Hematopoietic multipotent progenitor cell treated with erythropoietin and hydrocortisone succinate and interleukin-3 and kit ligand, for 17 days (in vitro differentiated cells): ENCODE data around the gene TTC4.

Experiments
- DNase-seq: peaks from one replicate; pipeline ENCODE4 v3.0.0-alpha.2; 2015; ENCODE audit warnings: low spot score

TTC4 gene, protein sequence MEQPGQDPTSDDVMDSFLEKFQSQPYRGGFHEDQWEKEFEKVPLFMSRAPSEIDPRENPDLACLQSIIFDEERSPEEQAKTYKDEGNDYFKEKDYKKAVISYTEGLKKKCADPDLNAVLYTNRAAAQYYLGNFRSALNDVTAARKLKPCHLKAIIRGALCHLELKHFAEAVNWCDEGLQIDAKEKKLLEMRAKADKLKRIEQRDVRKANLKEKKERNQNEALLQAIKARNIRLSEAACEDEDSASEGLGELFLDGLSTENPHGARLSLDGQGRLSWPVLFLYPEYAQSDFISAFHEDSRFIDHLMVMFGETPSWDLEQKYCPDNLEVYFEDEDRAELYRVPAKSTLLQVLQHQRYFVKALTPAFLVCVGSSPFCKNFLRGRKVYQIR

DNA sequence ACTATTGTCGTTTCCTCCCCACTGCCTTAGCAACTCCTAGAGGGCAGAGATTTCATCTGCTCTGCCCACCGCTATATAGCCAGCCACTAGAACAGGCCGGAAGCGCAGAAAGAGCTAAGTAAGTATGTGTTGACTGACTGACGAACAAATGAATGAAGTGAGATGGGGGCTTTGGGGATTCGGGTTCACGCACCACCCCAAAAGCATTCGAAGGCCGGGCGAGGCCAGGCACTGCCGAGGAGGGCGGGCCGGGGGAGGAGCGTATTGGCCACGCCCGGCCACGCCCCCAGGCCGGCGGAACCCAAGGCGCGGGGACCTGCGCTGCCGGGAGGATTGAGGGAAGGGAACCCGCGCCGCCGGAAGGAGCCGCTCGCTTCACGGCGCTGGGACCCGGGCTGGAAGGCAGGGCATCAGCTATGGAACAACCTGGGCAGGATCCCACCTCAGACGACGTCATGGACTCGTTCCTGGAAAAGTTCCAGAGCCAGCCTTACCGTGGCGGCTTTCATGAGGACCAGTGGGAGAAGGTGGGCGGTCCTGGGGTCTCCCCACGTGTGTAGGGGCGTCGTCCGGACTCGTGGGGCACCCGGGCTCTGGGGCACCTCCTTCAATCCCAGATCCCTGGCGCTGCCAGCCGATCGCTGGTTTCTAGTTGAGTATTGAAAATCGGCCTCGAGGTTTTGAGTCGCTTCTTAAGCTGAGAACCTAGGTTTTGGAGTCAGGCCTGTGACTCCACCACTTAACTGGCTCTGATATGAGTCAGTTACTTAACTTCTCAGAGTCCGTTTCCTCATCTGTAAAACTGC is at the start of gene TTC4:
Gene TTC4 (plus strand): TSS at position 369 of the 806 bp plus-strand sequence. CDS start 48 bp downstream, at position 417.
- DNase-seq: peak; percentile 84

DNA sequence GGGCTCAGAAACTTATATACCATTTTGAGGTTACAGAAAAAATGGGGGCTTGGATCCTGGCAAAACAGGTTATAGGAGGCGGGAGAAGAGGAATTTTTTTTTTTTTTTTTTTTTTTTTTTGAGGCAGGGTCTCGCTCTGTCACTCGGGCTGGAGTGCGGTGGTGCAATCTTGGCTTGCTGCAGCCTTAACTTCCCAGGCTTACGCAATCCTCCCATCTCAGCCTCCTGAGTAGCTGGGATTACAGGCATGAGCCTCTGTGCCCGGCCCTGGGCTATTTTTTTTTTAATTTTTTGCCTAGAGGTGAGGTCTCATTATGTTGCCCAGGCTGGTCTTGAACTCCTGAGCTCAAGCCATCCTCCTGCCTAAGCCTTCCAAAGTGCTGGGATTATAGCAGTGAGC is 49.3 kb upstream of the TTC4 start:
- no peak for DNase-seq

DNA sequence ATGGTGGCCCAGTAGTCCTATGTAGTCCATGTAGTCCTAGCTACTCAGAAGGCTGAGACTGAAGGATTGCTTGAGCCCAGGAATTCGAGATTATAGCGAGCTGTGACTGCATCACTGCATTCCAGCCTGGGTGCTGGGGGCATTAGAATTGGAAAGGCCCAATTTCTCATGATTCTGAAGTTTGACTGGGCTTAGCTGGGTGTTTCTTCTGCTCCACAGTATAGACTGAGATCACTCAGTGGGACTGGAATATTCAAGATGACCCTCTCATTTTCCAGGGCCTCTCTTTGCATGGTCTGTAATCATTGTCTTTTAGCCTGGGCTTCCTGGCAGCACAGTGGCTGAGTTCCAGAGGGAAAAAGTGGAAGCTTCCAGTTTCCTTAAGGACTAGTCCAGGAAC is 47.9 kb upstream of the TTC4 start:
- DNase-seq: no peak

DNA sequence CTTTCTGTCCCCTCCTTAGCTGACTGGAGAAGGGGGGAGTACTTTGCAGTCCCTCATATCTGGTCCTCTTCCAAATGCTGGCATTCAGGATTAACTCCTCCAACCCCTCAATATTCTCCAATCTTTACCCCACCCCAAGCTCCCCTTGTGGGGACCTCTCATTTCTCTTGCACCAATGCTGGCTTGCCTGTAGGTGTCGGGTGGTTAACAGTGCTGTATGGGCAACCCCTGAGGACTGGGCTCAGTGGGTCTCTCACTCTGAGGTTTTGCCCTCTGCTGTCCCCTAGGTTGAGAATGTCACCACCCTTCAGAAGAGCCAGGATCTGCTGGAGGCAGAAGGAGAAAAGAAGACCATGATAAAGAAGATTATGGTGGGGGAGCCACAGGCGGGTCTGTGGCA is 47.1 kb upstream of the TTC4 start:
- DNase-seq: no peak

DNA sequence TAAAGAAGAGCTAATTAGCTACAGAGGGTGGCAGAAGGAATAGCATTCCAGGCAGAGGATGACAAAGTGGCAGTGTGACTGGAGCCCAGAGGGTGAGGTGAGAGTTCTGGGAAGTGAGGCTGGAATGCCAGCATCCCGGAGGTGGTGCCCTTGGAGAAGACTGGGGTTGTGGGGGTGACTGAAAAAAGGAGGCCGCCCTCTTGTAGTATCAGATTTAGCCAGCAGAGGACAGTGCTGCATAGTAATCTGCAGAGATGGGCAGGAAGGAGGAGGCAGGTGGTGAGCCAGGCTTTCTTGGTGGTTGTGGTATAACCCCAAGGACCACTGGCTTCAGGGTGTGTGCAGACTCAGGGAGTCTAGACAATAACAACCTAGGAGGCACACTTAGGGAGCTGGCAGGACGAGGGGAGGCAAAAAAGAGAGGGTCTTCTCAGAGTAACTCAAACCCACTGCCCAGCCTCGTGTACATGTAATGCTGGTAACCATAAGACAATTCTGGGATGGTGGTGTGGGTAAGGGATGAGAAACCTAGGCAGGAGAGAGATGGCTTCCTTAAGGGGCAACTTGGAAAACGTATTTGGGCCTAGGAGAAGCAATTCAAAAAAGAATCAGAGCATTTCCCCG is 43.6 kb upstream of the TTC4 start:
- DNase-seq: peak; percentile 37

DNA sequence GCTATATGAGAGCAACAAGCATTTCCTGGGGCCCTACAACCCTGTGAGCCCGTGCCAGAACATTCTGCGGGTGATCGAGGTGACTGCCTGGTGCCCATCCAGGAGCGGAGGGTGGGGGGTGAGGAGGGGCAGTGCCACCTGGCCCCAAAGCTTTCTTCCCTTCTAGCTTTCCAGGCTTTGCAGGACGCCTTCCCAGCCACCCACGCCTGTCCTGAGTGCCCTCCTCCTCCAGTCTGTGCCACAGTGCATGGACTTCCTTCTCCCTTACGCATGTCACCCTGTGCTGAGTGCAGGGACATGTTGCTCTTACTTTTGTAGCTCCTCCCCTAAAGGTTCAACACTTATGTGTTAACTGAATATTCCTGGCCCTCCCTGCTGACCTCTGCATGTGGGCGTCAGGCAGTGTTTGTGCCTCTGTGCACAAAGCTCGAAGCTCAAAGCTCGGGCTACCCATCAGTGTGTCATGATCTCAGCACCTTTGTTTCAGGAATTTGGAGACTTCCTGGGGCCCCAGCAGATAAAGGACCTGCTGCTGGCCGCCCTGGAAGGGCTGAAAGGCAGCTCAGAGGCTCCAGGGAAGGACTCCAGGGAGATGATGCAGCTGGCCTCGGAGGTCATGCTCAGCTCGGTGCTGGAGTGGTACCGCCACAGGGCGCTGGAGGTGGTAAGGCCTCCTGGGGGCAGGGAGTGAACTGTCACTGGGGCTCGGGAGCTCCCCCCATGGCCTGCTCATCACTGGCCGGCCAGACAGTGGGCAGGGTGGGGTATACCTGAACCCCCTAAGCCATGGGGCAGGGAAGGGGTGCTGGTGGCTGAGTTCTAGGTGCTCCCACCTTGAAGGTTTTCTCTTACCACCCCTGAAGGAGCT is 36.7 kb upstream of the TTC4 start:
- no peak for DNase-seq

DNA sequence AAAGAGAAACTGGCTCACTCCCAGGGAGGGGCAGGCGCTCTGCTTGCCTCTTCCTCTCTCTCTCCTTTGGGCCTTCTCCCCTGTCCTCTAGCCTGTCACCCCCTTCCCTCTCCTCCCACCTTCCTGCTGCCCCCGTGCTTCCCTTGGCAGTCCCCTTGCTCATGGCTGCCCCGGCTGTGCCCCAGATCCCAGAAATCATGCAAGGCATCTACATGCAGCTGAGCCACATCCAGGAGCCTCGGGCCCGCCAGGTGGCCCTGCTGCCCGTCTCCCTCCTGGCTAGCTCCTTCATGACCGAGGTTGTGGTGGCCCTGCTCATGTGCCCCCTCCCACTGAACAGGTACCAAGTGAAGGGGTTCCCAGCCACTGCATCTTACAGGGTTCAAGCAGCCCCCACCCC is 36.0 kb upstream of the TTC4 start:
- DNase-seq: no peak

DNA sequence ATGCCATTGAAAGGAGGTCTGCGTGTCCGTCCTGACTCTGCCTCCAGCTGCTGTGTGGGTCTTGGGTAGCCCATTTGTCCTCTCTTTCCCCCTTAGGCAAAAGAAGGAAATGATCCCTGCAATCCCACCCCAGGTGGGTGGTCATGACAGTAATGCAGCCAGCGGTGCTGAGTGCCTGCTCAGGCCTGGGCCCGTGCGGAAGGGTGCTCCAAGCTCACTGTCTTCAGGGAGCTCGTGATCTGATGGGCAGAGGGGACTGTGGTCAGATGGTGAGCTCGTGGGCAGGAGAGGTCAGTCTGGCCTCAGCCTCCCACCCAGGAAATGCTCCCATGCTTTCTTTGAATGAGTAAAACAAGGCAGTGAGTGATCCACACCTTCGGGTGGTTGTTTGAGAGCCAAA is 35.3 kb upstream of the TTC4 start:
- no peak for DNase-seq

DNA sequence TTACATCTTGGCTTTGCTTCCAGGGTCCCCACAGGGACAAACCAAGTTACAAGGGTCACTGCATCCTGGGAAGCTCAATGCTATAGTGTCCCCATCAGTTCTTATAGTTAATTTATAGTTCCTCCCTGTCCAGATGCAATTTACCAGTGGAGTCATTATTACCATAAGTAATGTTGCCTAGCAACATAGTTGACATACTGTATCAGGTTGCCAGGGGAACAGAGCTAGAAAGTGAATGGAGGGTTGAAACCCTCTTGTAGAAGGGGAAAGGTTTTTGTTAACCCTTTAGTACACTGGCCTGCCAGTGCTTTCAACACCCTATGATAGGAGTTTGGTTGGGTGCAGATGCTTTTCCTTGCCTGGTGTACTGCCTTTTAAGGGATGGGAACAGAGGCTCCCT is 34.3 kb upstream of the TTC4 start:
- DNase-seq: no peak

DNA sequence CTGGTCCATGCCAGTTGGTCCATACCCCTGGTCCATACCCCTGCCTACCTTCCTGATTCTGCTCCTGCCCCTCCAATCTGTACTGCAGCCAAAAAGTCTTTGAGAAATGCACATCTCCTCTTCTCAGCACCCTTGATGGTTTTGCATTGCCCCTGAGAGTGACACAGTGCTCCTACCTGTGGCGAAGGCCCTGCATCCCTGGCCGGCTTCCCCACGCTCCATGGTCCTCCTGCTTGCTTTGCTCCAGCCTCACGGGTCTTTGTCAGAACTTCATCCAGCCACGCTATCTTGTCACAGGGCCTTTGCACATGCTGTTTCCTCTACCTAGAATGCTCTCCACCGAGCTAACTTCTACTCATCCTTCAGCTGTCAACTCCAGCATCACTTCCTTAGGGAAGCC is 32.2 kb upstream of the TTC4 start:
- no peak for DNase-seq

DNA sequence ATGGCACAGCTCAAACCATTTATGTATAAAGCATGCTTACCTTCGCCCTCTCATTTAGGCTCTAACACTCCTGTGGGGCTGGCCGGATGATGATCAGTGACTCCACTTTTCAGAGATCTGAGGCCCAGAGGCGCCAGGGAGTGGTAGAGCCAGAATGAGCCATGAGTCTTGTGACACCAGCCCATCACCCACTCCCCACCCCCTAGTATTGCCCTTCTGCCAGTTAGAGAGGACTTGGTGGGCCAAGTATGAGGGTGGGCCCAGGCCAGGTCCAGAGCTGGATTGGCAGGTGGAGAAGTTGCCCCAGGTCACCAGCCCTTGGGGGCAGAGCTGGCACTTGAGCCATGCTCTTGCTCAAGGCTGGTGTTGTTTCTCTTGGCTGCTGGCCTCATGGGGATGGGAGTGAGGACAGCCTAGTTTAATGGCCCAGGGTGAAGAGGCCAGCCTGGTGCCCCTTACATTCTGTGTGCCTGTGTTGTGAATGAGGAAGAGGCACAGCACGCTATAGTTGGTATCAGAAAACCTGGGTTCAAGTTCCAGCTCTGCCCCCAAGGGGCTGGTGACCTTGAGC is 30.2 kb upstream of the TTC4 start:
- DNase-seq: no peak

DNA sequence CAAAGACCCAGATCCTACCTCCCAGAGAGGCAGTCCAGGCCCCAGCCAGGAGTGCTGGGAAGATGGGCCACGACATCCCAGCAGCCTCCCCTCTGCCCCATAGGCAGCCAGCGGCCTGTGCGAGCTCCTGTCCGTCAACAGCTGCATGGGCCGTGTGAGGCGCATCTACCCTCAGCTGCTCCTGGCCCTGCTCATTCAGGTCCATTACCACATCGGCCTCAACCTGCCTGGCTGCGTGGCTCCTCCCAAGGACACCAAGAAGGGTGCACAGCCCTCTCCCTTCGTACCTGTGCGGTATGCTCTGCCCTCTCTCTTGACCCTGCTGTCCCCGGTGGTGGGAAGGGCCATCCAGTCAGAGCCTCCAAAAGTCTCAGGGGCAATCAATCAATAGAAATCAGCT is 29.5 kb upstream of the TTC4 start:
- no peak for DNase-seq

DNA sequence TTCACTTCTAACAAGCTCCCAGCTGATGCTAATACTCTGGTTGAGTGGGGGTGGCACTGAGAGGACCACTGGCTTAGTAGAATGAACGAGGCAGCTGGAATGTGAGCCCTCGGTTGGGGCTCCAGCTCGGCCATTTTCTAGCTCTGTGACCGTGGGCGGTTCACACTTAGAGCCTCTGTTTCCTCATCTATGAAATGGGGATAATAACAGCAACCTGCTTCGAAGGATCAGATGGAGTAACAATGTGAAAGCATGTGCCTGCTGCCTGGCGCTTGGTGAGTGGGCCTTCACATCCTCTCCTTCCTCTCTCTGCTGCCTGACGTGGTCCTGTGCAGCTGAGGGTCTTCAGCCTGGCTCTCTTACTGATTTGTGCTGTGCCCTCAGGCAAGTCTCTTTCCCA is 20.9 kb upstream of the TTC4 start:
- DNase-seq: no peak

DNA sequence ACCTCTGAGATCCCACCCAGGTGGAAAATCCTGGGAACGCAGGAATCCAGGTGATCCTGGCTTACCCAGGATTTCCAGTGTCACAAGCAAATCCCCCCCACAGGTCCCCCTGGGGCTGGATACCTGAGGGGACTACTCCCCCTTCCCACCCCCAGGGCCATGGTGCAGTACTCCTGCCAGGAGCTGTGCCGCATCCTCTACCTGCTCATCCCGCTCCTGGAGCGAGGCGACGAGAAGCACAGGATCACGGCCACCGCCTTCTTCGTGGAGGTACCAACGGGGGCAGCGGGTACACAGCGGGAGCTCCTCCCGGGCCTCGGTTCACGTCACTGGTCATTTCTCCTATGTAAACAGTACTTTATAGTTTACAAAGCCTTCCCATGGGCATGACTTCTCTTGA is 20.4 kb upstream of the TTC4 start:
- no peak for DNase-seq

DNA sequence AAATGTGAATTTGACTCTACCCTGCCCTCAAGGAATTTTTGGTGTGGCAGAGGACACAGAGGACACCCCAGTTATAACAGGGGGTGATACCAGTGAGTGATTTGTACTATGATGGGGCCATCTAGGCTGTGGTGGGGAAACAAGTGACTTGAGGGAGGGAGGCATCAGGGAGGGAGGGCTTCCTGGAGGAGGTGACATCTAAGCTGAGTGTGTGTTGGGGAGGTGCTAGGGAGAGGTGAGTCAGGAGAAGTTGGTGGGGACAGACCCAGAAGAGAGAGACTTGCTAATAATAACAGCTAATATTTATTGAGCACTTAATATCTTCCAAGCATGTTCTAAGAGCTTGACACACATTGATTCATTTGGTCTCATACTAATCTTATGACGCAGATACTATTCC is 19.9 kb upstream of the TTC4 start:
- DNase-seq: no peak

DNA sequence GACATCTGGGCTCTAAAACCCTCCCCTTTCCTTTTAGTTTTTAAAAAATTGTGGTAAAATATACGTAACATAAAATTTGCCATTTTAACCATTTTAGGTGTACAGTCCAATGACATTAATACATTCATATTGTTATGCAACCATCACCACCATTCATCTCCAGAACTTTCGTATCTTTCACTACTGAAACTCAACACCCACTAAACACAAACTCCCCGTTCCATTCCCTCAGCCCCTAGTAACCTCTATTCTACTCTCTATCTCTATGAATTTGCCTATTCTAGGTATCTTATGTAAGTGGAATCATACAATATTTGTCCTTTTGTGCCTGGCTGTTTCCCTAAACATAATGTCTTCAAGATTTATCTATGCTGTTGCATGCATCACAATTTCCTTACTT is 19.4 kb upstream of the TTC4 start:
- DNase-seq: no peak

DNA sequence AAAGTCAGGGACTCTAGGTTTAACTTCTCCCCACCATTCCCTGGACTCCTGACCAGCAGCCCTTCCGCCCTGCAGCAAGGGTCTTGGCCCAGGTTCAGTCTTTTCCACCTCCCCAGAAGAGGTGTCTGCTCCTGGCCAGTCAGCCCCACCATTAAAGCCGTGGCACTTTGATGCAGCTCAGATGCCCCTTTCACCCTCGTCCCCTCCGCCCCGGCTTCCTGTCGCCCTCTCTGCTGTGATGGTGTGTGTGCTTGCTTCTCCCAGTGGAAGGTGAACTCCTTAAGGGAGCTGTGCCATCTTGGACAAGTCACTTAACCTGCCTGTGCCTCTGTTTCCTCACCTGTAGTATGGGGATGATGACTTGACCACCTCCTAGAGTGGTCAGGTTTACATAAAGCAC is 17.8 kb upstream of the TTC4 start:
- DNase-seq: no peak

DNA sequence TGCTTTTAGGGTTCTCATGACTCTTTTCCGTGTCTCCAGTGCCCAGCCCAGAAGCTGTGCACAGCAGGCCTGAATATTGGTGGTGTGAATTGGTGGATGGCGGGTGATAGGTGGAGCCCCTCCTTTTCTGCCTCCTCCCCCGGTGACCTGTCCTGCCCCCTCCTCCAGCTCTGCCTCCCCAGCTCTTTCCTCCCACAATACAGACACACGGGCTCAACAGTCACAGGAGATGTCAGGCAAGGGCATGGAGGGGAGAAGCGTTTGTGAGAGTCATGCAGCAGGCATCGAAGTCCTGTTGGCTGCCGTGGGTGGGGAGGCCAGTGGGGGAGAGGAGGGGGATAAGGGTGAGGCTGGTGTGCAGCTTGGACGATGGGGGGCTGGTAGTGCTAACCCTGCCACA is 17.3 kb upstream of the TTC4 start:
- no peak for DNase-seq

DNA sequence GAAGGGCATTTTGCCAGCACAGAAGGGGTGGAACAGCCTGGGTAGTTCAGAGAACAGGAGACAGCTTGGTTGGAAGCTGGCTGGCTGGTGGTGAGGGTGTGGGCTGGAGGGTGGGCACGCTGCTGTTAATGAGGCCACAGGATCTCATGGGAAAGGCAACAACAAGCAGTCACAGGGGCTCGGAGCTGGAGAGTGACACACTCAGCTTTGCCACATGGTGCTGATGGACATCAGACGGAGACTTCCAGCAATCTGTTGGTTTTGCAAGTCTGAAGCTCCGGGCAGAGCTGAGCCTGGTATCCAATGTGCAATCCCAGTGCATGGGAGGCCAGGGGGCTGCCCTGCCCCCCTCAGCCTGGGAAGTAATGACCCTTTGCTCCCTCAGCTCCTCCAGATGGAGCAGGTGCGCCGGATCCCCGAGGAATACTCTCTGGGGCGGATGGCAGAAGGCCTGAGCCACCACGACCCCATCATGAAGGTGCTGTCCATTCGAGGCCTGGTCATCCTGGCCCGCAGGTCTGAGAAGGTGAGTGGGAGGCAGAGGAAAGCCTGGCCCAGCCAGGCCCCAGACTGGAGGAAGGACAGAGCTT is 15.6 kb upstream of the TTC4 start:
- DNase-seq: no peak

DNA sequence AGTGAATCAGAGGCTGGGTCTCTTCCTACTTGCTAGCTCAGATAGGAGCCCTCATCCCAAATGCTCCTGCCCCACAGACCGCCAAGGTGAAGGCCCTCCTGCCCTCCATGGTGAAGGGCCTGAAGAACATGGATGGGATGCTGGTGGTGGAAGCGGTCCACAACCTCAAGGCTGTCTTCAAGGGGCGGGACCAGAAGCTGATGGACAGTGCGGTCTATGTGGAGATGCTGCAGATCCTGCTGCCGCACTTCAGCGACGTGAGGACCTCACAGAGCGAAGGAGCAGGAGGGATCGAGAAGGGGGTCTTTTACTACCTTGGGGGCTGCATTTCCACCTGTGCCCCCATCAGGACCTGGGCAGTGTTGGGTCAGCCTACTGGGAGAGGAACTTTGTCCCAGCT is 14.6 kb upstream of the TTC4 start:
- DNase-seq: no peak

DNA sequence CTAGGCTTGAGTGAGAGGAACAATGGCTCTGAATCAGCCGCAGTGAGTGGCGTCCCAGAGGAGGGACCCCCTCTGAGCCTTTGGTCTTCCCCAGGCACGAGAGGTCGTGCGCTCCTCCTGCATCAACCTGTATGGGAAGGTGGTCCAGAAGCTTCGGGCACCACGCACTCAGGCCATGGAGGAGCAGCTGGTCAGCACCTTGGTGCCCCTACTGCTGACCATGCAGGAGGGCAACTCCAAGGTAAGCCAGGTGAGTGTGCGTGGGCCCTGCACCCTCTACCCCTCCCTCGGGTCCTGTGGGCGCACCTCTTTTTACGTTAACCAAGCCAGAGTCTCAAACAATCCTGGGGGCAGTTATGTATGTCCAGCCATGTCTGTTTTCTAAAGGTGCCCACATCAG is 13.7 kb upstream of the TTC4 start:
- DNase-seq: no peak
